Rectal smooth muscle tissue (tissue), 1 donor: Measurements from ENCODE around the gene SPCS2.
"Not testable (repeated sequence)": the region's sequence is repeated elsewhere in the genome, so short reads cannot be mapped to it uniquely, and the experiment has no call there.

ENCODE experiments used
- H3K27ac ChIP-seq: one replicate; pipeline ENCODE4 v1.7.0; 2013; ENCODE audit warnings: low read depth, low read length, inconsistent platforms
- H3K27me3 ChIP-seq: one replicate; pipeline ENCODE4 v1.7.0; 2013; ENCODE audit warnings: low read length; ENCODE audit not compliant: control insufficient read depth, insufficient read depth
- H3K36me3 ChIP-seq: one replicate; pipeline ENCODE4 v1.7.0; 2013; ENCODE audit warnings: low read length; ENCODE audit not compliant: control insufficient read depth, insufficient read depth
- H3K4me1 ChIP-seq: one replicate; pipeline ENCODE4 v1.7.0; 2013; ENCODE audit warnings: low read length; ENCODE audit not compliant: control insufficient read depth, insufficient read depth
- H3K4me3 ChIP-seq: one replicate; pipeline ENCODE4 v1.7.0; 2013; ENCODE audit warnings: low read length
- H3K9ac ChIP-seq: one replicate; pipeline ENCODE4 v1.7.0; 2013; ENCODE audit warnings: low read length

SPCS2 gene

DNA sequence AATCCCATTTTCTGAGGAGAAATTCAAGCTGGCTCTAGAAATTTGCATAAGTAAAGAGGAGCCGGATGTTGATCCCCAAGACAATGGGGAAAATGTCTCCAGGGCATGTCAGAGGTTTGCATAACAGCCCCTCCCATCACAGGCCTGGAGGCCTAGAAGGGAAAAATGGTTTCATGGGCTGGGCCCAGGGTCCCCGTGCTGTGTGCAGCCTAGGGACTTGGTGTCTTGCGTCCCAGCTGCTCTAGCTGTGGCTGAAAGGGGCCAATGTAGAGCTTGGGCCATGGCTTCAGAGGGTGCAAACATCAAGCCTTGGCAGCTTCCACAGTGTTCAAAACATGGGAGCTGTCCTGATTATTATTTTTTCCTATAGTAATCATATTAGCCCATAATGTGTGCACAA, 70.1 kb downstream of the SPCS2 start:
- not testable (repeated sequence) for H3K4me1 ChIP-seq, H3K27ac ChIP-seq, H3K36me3 ChIP-seq, H3K4me3 ChIP-seq, H3K27me3 ChIP-seq, H3K9ac ChIP-seq

DNA sequence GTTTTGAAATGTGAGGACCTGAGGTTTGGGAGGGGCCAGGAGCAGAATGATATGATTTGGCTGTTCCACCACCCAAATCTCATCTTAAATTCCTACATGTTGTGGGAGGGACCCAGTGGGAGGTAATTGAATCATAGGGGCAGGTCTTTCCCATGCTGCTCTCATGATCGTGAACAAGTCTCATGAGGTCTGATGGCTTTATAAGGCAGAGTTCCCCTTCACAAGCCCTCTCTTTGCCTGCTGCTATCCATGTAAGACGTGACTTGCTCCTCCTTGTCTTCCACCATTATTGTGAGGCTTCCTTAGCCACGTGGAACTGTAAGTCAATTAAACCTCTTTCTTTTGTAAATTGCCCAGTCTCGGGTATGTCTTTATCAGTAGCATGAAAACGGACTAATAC, 71.3 kb downstream of the SPCS2 start:
- not testable (repeated sequence) for H3K9ac ChIP-seq, H3K27me3 ChIP-seq, H3K4me3 ChIP-seq, H3K27ac ChIP-seq, H3K4me1 ChIP-seq, H3K36me3 ChIP-seq

DNA sequence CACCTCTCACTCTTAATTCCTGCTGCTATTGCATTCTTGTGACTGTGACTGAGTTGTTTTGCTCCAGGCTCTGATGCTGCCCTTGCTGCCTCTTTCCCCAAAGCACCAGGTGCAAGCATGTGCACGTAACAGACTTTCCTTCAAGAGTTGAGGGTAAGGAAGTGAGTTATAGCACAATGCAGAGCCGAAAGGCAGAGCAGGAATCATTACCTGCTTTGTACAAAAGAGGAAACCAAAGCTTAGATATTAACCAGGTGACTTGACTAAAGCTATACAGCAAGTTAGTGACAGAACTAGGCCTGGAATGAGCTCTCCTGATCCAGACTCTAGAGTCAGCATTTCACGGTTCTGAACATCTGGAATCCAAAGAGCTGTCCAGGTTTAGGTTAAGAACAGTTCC, 73.2 kb downstream of the SPCS2 start:
- Histone ChIP-seq H3K4me1 (no peaks in the 10 kb centered on the region), H3K4me3 (no peak overlapping the region), H3K27me3 (no peaks in the 10 kb centered on the region), H3K27ac (no peak overlapping the region), H3K36me3 (no peaks in the 10 kb centered on the region), H3K9ac (no peak overlapping the region)

DNA sequence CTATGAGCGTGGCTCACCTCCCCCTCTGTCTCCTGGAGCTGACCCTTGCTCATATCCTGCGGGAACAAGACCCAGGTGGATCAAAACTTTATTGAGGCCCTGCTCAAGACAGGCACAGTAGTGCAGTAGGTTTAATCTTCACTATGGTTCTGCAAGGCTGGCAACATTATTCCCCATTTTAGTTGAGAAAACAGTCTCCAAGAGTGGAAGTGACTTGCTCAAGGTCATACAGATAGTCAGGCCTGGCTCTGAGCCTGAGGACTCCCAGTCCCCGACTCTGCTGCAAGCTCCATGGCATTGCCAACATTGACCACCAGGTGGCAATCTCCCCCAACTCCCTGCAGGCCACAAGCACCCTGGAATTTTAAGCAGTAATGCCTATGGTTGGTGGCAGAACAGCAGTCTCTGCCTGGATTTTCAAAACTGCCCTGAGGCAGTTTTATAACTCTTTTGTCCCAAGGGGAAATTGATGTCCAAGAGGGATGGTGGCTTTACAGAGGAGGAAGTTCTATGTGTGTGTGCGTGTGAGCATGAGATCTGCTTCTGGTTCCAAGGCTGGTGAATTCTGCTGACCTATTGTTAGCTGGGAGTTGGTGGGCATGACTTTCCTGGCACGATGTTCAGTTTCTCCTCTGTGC, 73.8 kb downstream of the SPCS2 start:
- Histone ChIP-seq H3K9ac (no peak overlapping the region), H3K27me3 (no peaks in the 10 kb centered on the region), H3K36me3 (no peaks in the 10 kb centered on the region), H3K4me3 (no peak overlapping the region), H3K4me1 (no peaks in the 10 kb centered on the region), H3K27ac (no peak overlapping the region)

DNA sequence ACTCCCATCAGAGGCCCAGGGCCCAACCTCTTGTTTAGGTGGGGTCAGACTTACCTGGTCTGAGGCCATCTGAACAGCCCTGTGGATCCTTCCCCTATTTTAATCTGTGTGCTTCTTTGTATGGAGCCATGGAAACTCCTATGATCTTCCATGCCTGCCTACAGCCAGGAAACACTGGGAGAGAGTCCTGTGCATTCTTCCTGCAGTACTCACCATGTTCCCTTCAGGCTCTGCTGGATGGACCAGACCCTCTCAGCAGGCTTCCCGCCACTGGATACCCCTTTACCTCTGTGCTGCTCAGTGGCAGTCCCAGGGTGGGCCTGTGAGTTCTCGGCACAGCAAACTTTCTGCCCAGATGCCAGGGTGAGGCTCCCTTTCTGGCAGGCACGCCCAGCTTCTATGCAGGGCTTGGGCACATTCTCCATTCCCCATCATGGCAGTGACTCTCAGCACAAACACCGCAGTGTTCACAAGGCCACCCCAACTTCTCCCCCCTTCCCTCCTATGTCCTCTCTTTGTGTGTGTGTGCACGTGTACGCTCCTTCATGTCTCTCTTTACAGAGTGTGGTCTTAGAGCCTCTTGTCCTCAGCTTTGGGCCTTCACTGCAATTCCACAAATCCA, 74.5 kb downstream of the SPCS2 start:
- Histone ChIP-seq H3K4me1 (no peaks in the 10 kb centered on the region), H3K27me3 (no peaks in the 10 kb centered on the region), H3K36me3 (no peaks in the 10 kb centered on the region), H3K9ac (no peak overlapping the region), H3K27ac (no peak overlapping the region), H3K4me3 (no peak overlapping the region)

DNA sequence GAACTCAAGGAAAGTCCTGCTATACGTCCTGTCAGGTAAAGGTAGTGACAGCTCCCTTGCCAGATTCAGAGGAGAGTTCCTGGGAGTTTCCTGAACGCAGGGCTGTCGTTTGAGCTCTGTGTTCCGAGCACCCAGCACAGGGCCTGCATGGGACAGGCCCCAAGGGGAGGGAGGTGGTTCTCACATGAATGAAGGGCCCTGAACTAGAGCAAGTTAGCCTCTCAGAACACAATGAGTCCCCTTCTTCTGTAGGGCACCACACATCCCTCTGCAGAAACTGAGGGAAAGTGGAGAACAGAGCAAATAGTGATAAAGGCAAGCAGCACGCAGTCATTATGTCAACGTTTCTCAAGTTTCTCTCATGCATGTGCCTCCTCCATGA, 75.0 kb downstream of the SPCS2 start:
- Histone ChIP-seq H3K27ac (no peak overlapping the region), H3K36me3 (no peaks in the 10 kb centered on the region), H3K27me3 (no peaks in the 10 kb centered on the region), H3K4me1 (no peaks in the 10 kb centered on the region), H3K4me3 (no peak overlapping the region), H3K9ac (no peak overlapping the region)

DNA sequence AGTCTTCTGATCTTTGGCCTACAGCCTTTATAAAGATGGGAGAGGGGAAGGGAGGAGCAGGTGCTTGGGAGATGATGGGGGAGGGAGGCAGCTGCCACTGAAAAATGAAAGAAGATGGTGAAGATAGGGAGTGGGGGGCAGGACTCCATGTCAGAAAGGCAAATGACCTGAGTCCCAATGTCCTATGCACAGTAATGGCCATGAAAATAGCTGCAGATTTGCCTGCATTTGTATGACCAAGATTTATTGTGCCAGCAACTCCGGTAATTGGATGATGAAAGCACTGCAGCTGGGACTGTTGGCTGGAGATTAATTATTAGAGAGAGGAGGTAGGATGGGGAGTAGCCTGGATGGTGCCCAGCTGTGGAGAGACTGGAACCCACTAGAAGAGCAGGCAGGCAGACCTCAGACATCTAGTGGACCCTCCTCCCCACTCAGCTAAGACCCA, 75.7 kb downstream of the SPCS2 start:
- Histone ChIP-seq H3K36me3 (no peaks in the 10 kb centered on the region), H3K4me3 (no peak overlapping the region), H3K27me3 (no peaks in the 10 kb centered on the region), H3K9ac (no peak overlapping the region), H3K27ac (no peak overlapping the region), H3K4me1 (no peaks in the 10 kb centered on the region)

DNA sequence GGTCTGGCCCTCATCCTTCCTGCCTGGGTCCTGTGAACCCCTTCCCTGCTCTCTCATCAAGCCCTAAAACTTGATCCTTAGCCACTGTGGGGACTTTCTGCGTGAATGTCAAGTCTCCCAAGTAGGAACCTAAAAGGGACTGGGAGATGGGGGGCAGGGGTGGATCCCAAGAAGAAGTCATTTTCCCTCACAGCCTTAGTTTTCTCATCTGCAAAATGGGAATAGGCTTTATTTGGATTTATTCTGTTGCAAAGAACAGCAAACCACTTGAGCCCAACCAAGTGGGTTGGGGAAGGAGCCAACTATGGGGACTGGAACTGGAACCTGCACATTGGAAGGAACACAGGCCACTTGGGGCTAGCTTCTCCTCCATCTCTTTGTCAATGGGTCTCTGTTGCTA, 76.5 kb downstream of the SPCS2 start:
- Histone ChIP-seq H3K9ac (no peak overlapping the region), H3K4me3 (no peak overlapping the region), H3K36me3 (no peaks in the 10 kb centered on the region), H3K4me1 (no peaks in the 10 kb centered on the region), H3K27ac (no peak overlapping the region), H3K27me3 (no peaks in the 10 kb centered on the region)

DNA sequence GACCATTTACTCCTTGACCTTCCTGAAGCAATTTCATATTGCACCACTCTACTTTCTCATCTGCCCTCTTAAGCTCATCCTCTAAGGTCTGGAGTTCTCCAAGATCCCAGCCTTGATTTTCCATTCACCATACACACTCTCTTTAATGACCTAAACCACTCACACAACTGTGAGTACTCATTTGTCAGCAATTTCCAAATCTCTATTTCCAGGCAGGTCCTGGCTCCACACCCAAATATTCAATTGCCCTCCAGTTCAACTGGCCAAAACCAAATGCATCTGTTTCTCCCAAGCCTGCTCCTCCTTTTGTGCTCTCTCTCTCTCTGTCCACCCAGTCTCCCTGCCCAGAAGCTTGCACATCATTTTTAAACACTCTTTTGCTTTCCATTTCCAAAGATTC, 79.3 kb downstream of the SPCS2 start:
- H3K27ac ChIP-seq, result no peak overlapping the region
- H3K4me3 ChIP-seq, result no peak overlapping the region
- H3K4me1 ChIP-seq, result no peaks in the 10 kb centered on the region
- no peaks in the 10 kb centered on the region for H3K27me3 ChIP-seq
- H3K9ac ChIP-seq, result no peak overlapping the region
- H3K36me3 ChIP-seq, result no peaks in the 10 kb centered on the region
